ENCODE data around the gene TMED10.
"Not testable (repeated sequence)": the region's sequence is repeated elsewhere in the genome, so short reads cannot be mapped to it uniquely, and the experiment has no call there.

TMED10 gene

GRCh38 chr14:75162631-75163030 lies 13.8 kb downstream of the TMED10 start:
- DNase-seq (ENCODE audit: low read depth in 1 of 2, low spot score in 1 of 2), result no peak

- no peak for DNase-seq (ENCODE audit: low read depth in 1 of 2, low spot score in 1 of 2)
These were observed 17.4 kb downstream of the TMED10 start for GRCh38 chr14:75158843-75159614.

- DNase-seq (ENCODE audit: low read depth in 1 of 2, low spot score in 1 of 2), result no peak
These were observed 19.5 kb downstream of the TMED10 start for GRCh38 chr14:75156901-75157300.

- DNase-seq (ENCODE audit: low read depth in 1 of 2, low spot score in 1 of 2), result no peak
These were observed 20.3 kb downstream of the TMED10 start for GRCh38 chr14:75156111-75156510.

GRCh38 chr14:75155169-75155568 lies 21.2 kb downstream of the TMED10 start:
- no peak for DNase-seq (ENCODE audit: low read depth in 1 of 2, low spot score in 1 of 2)

DNA sequence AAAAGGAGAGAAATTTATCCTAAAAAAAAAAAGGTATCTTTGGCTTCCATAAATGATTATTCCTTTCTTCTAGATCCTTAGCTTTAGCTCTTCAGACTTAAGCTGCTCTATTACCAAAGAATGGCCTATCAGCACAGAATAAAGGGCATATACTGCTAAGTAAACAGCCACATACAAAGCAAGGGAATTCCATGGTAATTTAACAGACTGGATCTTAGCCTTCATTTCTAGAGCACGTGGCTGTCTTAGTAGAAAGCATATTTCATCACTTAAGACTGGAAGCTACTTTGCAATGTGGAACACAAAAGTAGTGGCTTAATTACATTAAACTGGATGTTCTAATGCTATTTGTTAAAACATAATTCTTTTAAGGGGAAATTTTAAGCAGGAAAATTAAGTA lies 23.1 kb downstream of the TMED10 start:
- no peak for DNase-seq (ENCODE audit: low read depth in 1 of 2, low spot score in 1 of 2)

DNA sequence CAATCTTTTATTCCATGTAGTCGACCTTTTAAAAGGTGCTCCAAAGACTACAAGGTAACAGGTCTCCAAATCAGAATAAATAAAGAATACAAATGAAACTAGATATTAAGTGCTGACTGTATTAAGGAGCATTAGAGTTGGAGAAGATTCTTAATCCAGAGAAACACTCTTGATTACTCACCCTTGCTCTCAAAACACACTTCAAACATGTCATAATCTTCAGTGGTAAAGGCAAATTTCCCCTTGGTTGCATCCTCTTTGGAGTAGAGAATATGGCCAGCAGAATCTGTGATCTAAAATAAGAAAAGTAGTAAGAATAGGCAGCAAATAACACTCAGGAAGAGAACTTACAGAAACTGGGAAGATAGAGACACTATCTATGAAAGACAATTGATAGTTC lies 24.6 kb downstream of the TMED10 start:
- DNase-seq (ENCODE audit: low read depth in 1 of 2, low spot score in 1 of 2), result no peak

- not testable (repeated sequence) for DNase-seq (ENCODE audit: low read depth in 1 of 2, low spot score in 1 of 2)
These were observed 25.8 kb downstream of the TMED10 start for GRCh38 chr14:75150637-75151036.

GRCh38 chr14:75150150-75150549 lies 26.3 kb downstream of the TMED10 start:
- DNase-seq (ENCODE audit: low read depth in 1 of 2, low spot score in 1 of 2), result no peak

DNA sequence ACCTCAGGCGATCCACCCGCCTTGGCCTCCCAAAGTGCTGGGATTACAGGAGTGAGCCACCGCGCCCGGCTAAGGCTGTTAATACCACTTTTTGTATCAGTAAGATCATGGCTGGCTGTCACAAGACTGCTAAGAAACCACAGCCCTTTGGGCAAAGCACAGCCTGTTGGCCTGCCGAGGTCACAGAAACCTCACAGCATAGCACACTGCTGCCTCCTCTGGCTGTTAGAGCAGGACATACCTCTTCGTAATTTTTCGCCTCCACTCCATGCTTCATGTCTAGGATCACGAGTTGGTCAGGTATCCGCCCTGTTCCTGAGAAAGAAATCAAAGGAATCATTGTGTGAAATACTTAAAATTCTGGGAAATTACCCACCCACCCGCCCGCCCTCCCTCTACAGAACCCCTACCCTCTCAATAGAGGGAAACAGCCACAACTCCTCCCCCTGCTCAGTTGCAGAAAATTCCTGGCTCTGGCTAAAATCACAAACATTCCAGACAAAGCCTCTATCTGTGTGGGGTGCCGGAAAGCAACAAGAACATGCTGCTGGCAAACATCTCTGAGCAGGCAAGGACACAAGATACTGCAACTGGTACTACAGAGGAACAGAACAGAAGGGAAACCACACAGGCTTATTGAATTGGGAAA lies 28.9 kb downstream of the TMED10 start:
- no peak for DNase-seq (ENCODE audit: low read depth in 1 of 2, low spot score in 1 of 2)

DNA sequence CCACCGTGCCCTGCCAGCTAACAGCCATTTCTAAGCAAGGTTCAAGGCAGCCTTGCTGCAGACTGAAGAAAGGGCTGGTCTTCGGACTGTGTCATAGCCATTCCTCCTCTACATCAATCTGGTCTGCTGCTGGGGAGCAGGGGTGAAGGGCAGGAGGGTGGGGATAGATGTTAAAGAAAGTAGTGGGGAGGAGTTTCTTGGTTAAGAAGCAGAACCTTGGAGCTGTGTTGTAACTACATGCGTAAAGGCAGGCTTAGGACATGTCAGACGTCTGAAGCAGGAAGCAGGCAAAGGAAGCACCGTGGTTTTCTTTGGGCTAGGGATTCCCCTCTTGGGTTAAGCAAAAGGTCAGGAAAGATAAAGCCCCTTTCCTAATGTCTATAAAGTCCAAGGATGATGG lies 31.5 kb downstream of the TMED10 start:
- DNase-seq (ENCODE audit: low read depth in 1 of 2, low spot score in 1 of 2), result no peak

DNA sequence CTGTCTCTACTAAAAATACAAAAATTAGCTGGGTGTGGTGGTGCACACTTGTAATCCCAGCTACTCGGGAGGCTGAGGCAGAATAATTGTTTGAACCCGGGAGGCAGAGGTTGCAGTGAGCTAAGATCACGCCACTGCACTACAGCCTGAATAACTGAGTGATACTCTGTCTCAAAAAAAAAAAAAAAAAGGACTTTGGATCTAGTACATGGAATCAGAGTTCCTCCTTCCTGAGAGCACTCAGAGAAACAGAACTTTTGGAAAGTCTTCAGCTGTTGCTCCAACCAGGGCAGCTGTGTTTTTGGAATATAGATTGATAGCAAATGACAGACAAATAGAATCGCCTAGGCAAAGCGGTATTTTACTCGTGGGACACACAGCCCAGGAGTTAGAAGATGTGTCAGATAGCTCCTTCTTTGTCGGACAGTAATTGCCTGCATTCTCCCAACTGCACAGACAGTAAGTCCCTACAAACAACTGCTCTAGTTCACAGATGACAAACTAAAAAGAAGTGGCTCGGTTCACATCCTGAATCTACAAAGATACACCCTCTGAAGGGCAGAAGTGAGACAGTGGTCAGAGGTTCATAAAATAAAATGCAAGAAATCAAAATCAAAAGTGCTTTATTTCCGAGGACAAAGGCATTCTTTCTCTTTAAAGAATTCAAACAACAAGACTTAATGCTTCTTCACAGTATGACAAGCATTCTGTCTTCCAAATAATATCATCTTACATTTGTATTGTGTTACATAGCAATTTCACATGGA lies 32.5 kb downstream of the TMED10 start:
- DNase-seq (ENCODE audit: low read depth in 1 of 2, low spot score in 1 of 2), result no peak

DNA sequence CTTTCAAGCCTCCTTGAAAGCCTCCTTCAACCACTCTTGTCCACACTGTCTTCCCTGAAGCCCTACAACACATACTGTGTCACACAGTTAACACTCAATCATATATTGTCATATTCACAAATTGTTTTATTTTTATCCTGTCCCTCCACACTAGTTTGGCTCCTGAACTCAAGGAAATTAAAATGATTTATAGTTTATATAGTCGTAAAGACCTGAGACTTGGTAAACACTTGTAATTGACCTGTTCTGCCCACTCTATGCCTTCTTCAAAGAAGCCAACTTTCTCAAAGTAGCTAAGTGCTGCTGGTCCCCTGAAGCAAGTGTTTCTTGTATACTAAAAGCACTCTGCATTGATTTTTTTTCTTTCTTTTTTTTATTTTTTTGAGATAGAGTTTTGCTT lies 33.9 kb downstream of the TMED10 start:
- no peak for DNase-seq (ENCODE audit: low read depth in 1 of 2, low spot score in 1 of 2)

- DNase-seq (ENCODE audit: low read depth in 1 of 2, low spot score in 1 of 2), result no peak
These were observed 34.4 kb downstream of the TMED10 start for GRCh38 chr14:75141967-75142366.

- no peak for DNase-seq (ENCODE audit: low read depth in 1 of 2, low spot score in 1 of 2)
These were observed 35.4 kb downstream of the TMED10 start for GRCh38 chr14:75141062-75141461.

DNA sequence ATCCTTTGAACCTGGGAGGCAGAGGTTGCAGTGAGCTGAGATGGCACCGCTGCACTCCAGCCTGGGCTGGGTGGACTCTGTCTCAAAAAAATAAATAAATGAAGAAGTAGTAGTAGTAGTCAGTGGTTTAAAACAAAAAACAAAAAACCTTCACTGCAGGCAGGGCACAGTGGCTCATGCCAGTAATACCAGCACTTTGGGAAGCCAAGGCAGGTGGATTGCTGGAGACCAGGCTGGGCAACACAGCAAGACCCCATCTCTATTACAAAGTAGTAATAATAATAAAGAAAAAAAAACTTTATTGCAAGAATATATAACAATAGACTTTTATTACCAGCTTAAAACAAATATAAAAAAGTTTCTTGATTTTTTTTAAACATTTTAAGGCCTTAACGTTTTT lies 35.8 kb downstream of the TMED10 start:
- no peak for DNase-seq (ENCODE audit: low read depth in 1 of 2, low spot score in 1 of 2)

DNA sequence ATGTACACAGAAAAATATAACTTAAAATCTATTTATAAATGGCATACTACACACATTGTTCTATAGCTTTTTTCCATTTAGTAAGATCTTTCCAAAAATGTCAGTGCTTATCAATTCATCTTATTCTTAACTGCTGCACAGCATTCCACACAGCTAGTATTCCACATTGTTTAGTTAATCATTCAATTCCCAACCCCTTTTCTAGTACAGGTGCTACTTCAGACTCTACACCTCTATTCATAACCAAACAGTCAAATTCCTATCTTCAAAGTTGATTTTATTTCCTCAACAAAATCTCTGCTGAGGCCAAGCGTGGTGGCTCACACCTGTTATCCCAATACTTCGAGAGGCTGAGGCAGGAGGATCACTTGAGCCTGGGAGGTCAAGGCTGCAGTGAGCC lies 37.2 kb downstream of the TMED10 start:
- no peak for DNase-seq (ENCODE audit: low read depth in 1 of 2, low spot score in 1 of 2)

DNA sequence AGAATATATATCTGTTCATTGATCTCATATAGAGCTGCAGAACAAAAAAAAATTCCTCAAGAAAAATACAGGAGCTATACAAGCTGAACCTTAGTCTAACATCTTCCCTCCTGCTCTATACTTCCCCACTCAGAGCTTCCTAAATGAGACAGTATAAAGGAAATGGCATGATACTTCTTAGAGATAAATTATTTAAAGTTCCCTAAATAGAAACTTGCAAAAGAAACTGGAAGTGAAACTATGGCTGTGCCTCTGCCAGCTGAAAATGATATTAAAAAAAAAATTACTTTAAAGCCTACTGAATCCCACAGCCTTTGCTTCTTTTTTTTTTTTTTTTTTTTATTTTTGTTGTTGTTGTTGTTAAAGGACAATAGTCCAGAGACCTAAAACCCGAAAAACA lies 37.9 kb downstream of the TMED10 start:
- DNase-seq (ENCODE audit: low read depth in 1 of 2, low spot score in 1 of 2), result no peak

GRCh38 chr14:75134644-75135043 lies 41.8 kb downstream of the TMED10 start:
- no peak for DNase-seq (ENCODE audit: low read depth in 1 of 2, low spot score in 1 of 2)

DNA sequence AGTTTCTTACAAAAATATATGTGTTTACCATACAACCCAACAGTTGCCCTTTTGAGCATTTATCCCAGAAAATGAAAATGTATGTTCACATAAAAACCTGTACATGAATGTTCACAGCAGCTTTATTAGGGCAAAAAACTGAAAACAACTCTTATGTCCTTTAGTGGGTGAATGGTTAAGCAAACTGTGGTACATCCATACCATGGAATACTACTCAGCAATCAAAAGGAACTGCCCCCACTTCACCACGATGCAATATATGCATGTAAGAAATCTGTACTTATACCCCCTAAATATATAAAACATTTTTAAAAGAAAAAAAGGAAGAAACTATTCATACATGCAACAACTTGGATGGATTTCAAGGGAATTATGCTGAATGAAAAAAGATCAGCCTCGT lies 42.8 kb downstream of the TMED10 start:
- DNase-seq (ENCODE audit: low read depth in 1 of 2, low spot score in 1 of 2), result no peak

GRCh38 chr14:75132382-75133086 lies 43.9 kb downstream of the TMED10 start:
- DNase-seq (ENCODE audit: low read depth in 1 of 2, low spot score in 1 of 2), result peak in 1 of 2 donors; percentile 60

DNA sequence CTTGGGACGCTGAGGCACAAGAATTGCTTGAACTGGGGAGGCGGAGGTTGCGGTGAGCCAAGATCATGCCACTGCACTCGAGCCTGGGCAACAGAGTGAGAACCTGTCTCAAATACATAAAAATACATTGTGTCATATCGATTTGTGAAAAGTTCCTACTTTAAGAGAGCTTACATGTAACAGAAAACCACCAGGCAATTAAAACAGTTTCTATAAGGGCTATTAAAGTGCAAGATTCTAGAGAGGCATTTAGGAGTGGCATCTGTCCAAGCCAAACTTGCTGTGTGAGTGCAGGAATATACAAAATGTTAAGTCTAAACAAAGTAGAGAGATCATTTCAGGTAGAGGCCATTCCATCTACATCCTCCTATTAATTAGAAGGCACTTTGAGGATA lies 47.8 kb downstream of the TMED10 start:
- no peak for DNase-seq (ENCODE audit: low read depth in 1 of 2, low spot score in 1 of 2)
